GM10266 (cell line): ENCODE results near the gene APEX1.
"Not testable (repeated sequence)": the region's sequence is repeated elsewhere in the genome, so short reads cannot be mapped to it uniquely, and the experiment has no call there.

Experiments used
- DNase-seq: peaks from one replicate; pipeline ENCODE4 v3.0.0; 2012; ENCODE audit errors: extremely low spot score
- CTCF ChIP-seq: IDR thresholded peaks from 2 replicates; pipeline ENCODE4 v1.5.1; 2012; ENCODE audit warnings: mild to moderate bottlenecking, low read depth; ENCODE audit not compliant: control insufficient read depth, insufficient read depth; ENCODE audit errors: missing control alignments

The APEX1 gene

GRCh38 chr14:20436363-20436755 is 18.7 kb upstream of the APEX1 start:
- DNase-seq = no peak
- TF ChIP-seq CTCF = no peak

GRCh38 chr14:20438664-20439063 is 16.4 kb upstream of the APEX1 start:
- DNase-seq = no peak
- no peak for TF ChIP-seq CTCF

- TF ChIP-seq CTCF = no peak
Observed at GRCh38 chr14:20440465-20440864, 14.6 kb upstream of the APEX1 start.

GRCh38 chr14:20440882-20441281 is 14.1 kb upstream of the APEX1 start:
- DNase-seq = no peak
- no peak for TF ChIP-seq CTCF

More at GRCh38 chr14:20440465-20440864, 14.6 kb upstream of the APEX1 start:
- no peak for DNase-seq

- no peak for DNase-seq
- no peak for TF ChIP-seq CTCF
Observed at GRCh38 chr14:20441461-20441860, 13.6 kb upstream of the APEX1 start.

- not testable (repeated sequence) for DNase-seq
Observed at GRCh38 chr14:20443650-20444049, 11.4 kb upstream of the APEX1 start.

- no peak for TF ChIP-seq CTCF
- DNase-seq = no peak
Observed at GRCh38 chr14:20446889-20447288, 8.1 kb upstream of the APEX1 start.

- DNase-seq = not testable (repeated sequence)
Observed at GRCh38 chr14:20452831-20453230, 2.2 kb upstream of the APEX1 start.
